ENCODE measurements around the gene TTC28. TPM values are rescaled to one million over a fixed set of nuclear protein-coding genes. Genes with fewer than 3 reads are reported as not detected.

Gene TTC28
- total and polyA plus RNA-seq, 7 donors = 0.23 to 102 (median 46.1) TPM

- H3K4me1 ChIP-seq = peaks cover 2 to 60% (median 45%) of the 10 kb centered on the region in 4 donors
- intact Hi-C loops (cut with DNase I) = no loop called here
- no peaks in the 10 kb centered on the region for H3K27me3 ChIP-seq
- no peak overlapping the region for H3K4me3 ChIP-seq
- no peak for DNase-seq
- TF ChIP-seq EP300 (IDR thresholded peaks at IDR 0.05) (no peak), CTCF (IDR thresholded peaks at IDR 0.05) (no peak), POLR2AphosphoS5 (IDR thresholded peaks at IDR 0.05) (no peak), POLR2A (IDR thresholded peaks at IDR 0.05) (no peak)
- no peaks in the 10 kb centered on the region for H3K36me3 ChIP-seq
- 76 to 85% methylated on average over 2 of the region's 2 CpGs for WGBS, 2 donors
- peaks cover 0 to 6% (median 0%) of the 10 kb centered on the region in 4 donors for H3K9me3 ChIP-seq
- H3K27ac ChIP-seq = peak overlapping the region in 3 of 4 donors; percentile 14 to 68 (median 24)
These were observed 539.7 kb downstream of the TTC28 start for GRCh38 chr22:28139961-28140360.

GRCh38 chr22:28139516-28139915 lies 540.1 kb downstream of the TTC28 start:
- intact Hi-C loops (cut with DNase I) = no loop called here
- H3K27ac ChIP-seq = peak overlapping the region in 2 of 4 donors; percentile 14 to 17
- WGBS, 2 donors = 75 to 78% methylated on average over 1 of the region's 1 CpG
- TF ChIP-seq POLR2AphosphoS5 (IDR thresholded peaks at IDR 0.05) = no peak
- no peak for TF ChIP-seq POLR2A (IDR thresholded peaks at IDR 0.05)
- no peak for TF ChIP-seq EP300 (IDR thresholded peaks at IDR 0.05)
- peaks cover 0 to 6% (median 0%) of the 10 kb centered on the region in 4 donors for H3K9me3 ChIP-seq
- H3K36me3 ChIP-seq = no peaks in the 10 kb centered on the region
- no peak for DNase-seq
- H3K27me3 ChIP-seq = no peaks in the 10 kb centered on the region
- no peak overlapping the region for H3K4me3 ChIP-seq
- H3K4me1 ChIP-seq = peaks cover 2 to 56% (median 43%) of the 10 kb centered on the region in 4 donors

GRCh38 chr22:28137036-28137435 lies 542.6 kb downstream of the TTC28 start:
- TF ChIP-seq POLR2A (IDR thresholded peaks at IDR 0.05) = no peak
- no peak for TF ChIP-seq CTCF (IDR thresholded peaks at IDR 0.05)
- TF ChIP-seq EP300 (IDR thresholded peaks at IDR 0.05) = no peak
- TF ChIP-seq POLR2AphosphoS5 (IDR thresholded peaks at IDR 0.05) = no peak
- no peaks in the 10 kb centered on the region for H3K27me3 ChIP-seq
- WGBS, 2 donors = 94 to 96% methylated on average over 3 of the region's 3 CpGs

GRCh38 chr22:28132466-28132865 lies 547.2 kb downstream of the TTC28 start:
- DNase-seq = no peak
- H3K27me3 ChIP-seq = no peaks in the 10 kb centered on the region
- H3K4me1 ChIP-seq = no peaks in the 10 kb centered on the region
- intact Hi-C loops (cut with DNase I) = no loop called here
- WGBS, 2 donors = 85 to 94% methylated on average over 2 of the region's 2 CpGs
- H3K9me3 ChIP-seq = peaks cover 0 to 6% (median 0%) of the 10 kb centered on the region in 4 donors
- no peak overlapping the region for H3K27ac ChIP-seq
- no peak for TF ChIP-seq EP300 (IDR thresholded peaks at IDR 0.05)
- no peak for TF ChIP-seq POLR2AphosphoS5 (IDR thresholded peaks at IDR 0.05)
- TF ChIP-seq POLR2A (IDR thresholded peaks at IDR 0.05) = no peak
- no peak for TF ChIP-seq CTCF (IDR thresholded peaks at IDR 0.05)
- no peaks in the 10 kb centered on the region for H3K36me3 ChIP-seq
- H3K4me3 ChIP-seq = no peak overlapping the region

More at GRCh38 chr22:28137036-28137435, 542.6 kb downstream of the TTC28 start:
- Histone ChIP-seq H3K4me1 (peaks cover 2 to 31% (median 21%) of the 10 kb centered on the region in 4 donors), H3K4me3 (no peak overlapping the region), H3K27ac (no peak overlapping the region), H3K9me3 (peaks cover 0 to 6% (median 0%) of the 10 kb centered on the region in 4 donors), H3K36me3 (no peaks in the 10 kb centered on the region)
- DNase-seq = no peak
- intact Hi-C loops (cut with DNase I) = no loop called here

- Histone ChIP-seq H3K4me3 (no peak overlapping the region), H3K4me1 (no peaks in the 10 kb centered on the region), H3K36me3 (no peaks in the 10 kb centered on the region), H3K9me3 (no peaks in the 10 kb centered on the region), H3K27ac (no peak overlapping the region), H3K27me3 (no peaks in the 10 kb centered on the region)
- no peak for TF ChIP-seq POLR2AphosphoS5 (IDR thresholded peaks at IDR 0.05)
- no peak for TF ChIP-seq POLR2A (IDR thresholded peaks at IDR 0.05)
- TF ChIP-seq EP300 (IDR thresholded peaks at IDR 0.05) = no peak
- TF ChIP-seq CTCF (IDR thresholded peaks at IDR 0.05) = no peak
- no peak for DNase-seq
- WGBS, 2 donors = 90 to 94% methylated on average over 7 of the region's 7 CpGs
- intact Hi-C loops (cut with DNase I) = no loop called here
These were observed 550.2 kb downstream of the TTC28 start for GRCh38 chr22:28129319-28129962.

Data from sigmoid colon (tissue), 7 donors.